Cardiac fibroblast (primary cell): ENCODE results near the gene TCAIM.

Experiments used
- DNase-seq, 2 donors: peaks; one replicate each; pipeline versions ENCODE4 v3.0.0 to v3.0.0-alpha.2; 2010; ENCODE audit warnings: low read depth in 2 of 2
- H3K4me3 ChIP-seq, 2 donors: replicated peaks in 1 of 2; 1 replicate in 1 of 2; 2 replicates in 1 of 2; pipeline ENCODE4 v1.5.1; 2011; ENCODE audit warnings: low read depth in 2 of 2, low read length in 2 of 2, mild to moderate bottlenecking in 2 of 2, moderate library complexity in 1 of 2
- TF ChIP-seq, protein P1 (sequence below): IDR thresholded peaks from one replicate; pipeline ENCODE4 v1.5.1; 2011; ENCODE audit warnings: low read depth, mild to moderate bottlenecking, low read length, inconsistent platforms

TCAIM gene

DNA sequence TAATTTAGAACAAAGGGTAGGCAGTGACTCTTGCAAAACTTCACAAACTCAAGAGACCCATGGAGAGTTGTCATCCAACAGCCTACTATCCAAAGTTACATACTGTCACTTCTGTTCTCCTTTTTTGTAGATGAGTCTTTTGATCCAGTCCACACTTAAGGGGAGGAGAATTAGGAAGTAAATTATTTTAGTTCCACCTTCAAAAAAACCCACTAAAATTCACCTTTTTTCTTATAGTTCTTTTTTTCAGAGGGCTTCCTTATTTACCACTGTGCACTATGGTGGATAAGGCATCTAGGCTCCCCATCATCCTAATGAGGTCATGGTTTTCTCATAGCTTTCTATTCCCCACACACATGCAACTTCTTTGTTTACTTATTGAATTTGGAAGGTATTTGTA lies 8.6 kb upstream of the TCAIM start:
- TF ChIP-seq, protein P1, sequence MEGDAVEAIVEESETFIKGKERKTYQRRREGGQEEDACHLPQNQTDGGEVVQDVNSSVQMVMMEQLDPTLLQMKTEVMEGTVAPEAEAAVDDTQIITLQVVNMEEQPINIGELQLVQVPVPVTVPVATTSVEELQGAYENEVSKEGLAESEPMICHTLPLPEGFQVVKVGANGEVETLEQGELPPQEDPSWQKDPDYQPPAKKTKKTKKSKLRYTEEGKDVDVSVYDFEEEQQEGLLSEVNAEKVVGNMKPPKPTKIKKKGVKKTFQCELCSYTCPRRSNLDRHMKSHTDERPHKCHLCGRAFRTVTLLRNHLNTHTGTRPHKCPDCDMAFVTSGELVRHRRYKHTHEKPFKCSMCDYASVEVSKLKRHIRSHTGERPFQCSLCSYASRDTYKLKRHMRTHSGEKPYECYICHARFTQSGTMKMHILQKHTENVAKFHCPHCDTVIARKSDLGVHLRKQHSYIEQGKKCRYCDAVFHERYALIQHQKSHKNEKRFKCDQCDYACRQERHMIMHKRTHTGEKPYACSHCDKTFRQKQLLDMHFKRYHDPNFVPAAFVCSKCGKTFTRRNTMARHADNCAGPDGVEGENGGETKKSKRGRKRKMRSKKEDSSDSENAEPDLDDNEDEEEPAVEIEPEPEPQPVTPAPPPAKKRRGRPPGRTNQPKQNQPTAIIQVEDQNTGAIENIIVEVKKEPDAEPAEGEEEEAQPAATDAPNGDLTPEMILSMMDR, result no peak
- H3K4me3 ChIP-seq, result no peak overlapping the region
- no peak for DNase-seq

DNA sequence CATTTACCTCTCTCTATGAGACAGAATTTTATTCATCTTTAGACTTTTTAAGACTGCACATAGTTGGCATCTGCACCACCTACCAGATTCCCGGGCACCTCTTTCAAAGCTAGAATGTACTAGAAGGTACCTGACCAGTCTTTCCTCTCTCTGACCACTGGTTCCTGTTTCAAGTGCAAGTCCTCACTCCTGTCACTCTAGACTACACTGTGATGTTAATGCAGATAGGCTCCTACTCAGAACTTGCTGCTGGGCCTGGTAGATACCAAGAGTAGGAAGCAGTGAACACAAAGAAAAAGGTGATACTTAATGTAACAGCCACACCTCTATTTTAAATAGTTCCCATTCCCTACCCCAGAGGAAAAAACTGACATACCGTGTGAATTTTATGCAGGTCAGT lies 8.1 kb upstream of the TCAIM start:
- H3K4me3 ChIP-seq, result no peak overlapping the region
- TF ChIP-seq, protein P1, result no peak
- DNase-seq, result no peak

DNA sequence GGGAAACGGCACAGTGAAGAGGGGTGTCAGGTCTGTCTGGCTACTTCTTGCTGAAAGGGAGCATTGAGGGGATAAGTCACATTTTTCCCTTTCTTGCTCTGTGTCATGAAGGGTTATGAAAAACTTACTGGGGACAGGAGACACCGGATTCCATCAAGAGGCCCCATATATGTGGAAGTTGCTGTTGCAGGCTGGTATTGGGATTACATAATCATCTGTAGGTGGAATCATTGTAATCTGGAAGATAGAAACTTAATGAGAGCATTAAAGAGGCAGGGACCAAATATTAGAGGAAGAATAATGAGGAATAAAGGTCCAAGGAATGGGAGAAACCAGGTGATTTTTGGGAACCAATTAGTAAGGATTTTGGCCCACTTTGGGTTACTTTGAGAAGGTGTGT lies 4.2 kb upstream of the TCAIM start:
- DNase-seq, result no peak
- no peak overlapping the region for H3K4me3 ChIP-seq
- TF ChIP-seq, protein P1, result no peak

DNA sequence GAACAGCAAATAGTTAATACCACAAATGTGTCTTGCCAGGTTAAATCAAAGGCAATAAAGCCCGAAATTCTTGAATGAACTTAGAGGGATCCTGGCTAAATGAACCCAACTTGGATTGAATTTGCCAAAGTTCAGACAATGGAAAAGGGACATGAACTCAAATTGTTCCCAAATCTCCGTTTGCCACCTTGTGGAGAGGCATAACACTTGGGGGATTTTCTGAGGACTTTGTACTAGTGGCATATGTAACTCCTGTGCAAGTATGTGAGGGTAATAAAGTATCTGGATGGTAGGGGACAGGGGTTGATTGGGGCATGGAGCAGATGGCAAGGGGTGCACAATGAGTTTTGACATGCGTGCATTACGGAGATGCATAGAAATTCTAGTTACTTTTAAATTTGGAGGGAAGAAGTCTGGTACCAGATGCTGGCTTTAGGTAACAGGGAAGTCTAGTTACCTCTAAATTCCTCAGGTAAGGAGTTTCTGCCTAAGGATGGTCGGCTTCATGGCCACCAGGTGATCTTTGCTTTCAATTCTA lies 1.2 kb upstream of the TCAIM start:
- H3K4me3 ChIP-seq, result peak overlapping the region; percentile 70 to 77
- TF ChIP-seq, protein P1, result no peak
- DNase-seq, result peak; percentile 6 to 15

DNA sequence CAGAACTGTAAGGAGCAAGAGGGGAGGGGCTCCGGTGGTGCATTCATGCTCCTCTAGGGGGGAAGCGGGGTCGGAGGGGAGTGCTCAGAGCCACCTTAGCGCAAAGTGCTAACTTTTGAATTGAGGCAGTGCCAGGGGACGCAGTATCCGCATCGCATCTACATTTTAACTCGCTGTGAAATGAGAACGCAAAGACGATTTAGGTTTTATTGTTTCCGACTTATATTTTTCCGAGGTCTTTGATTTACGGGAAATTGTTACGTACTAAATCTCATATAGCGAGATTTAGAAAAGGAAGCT lies 212 bp downstream of the TCAIM start:
- peak overlapping the region; percentile 70 to 77 for H3K4me3 ChIP-seq
- DNase-seq, result no peak
- TF ChIP-seq, protein P1, result no peak

DNA sequence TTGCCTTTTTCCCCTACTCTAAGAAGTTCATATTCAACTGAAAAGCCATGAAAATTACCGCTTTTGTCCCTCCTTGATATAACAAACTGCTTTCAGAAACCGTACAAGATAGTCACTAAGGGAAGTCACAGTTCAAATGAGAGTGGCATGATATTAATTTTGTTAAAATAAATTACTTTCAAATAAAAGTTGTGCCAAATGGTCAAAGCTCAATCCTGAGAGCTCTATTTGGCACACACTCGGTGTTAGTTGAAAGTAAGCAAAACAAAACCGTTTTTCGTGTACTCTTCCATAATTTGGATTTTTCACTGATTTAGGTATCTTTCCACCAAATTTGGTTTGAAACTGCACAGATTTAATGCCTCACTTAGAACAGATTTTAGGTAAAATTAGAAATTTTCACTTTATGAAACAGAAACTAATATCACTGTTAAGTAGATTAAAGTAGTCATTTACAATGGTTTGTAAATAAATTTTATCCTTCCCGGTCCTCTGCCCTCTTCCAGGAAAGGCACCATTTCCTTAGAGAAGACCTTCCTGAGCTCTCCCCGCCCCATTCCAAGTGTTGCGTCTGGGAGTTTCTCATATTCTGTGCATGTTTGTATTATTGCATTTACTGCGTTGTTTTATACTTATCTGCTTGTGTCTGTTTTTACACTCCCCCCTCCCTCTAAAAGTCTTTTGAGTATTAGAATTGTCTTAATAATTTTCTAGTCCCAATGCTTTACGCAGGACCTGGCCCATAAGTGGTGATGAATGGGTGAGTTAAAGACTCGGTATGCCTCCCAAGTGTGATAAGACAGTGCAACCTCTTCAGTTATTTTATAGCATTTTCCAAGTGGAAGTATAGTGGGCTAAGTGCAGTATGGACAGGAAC lies 853 bp downstream of the TCAIM start:
- peak overlapping the region; percentile 70 to 77 for H3K4me3 ChIP-seq
- DNase-seq, result peak in 1 of 2 donors; percentile 18
- TF ChIP-seq, protein P1, result no peak
